ENCODE measurements around the gene ZNF710. TPM values are rescaled to one million over a fixed set of nuclear protein-coding genes. Genes with fewer than 3 reads are reported as not detected.
A peak's percentile ranks its signal among the peaks of the same experiment; 100 is the strongest.
"Not testable (repeated sequence)": the region's sequence is repeated elsewhere in the genome, so short reads cannot be mapped to it uniquely, and the experiment has no call there.

ZNF710 gene, protein sequence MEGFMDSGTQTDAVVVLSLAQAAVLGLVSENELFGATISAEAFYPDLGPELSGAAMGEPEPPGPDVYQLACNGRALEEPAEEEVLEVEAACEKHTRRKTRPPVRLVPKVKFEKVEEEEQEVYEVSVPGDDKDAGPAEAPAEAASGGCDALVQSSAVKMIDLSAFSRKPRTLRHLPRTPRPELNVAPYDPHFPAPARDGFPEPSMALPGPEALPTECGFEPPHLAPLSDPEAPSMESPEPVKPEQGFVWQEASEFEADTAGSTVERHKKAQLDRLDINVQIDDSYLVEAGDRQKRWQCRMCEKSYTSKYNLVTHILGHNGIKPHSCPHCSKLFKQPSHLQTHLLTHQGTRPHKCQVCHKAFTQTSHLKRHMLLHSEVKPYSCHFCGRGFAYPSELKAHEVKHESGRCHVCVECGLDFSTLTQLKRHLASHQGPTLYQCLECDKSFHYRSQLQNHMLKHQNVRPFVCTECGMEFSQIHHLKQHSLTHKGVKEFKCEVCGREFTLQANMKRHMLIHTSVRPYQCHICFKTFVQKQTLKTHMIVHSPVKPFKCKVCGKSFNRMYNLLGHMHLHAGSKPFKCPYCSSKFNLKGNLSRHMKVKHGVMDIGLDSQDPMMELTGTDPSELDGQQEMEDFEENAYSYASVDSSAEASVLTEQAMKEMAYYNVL
- 2.0 and 2.1 TPM in 2 replicates for polyA plus RNA-seq (2011; rRNA removed)
- 5.4 and 5.9 TPM in 2 replicates for polyA minus RNA-seq (2011; rRNA and poly(A)+ RNA removed)

DNA sequence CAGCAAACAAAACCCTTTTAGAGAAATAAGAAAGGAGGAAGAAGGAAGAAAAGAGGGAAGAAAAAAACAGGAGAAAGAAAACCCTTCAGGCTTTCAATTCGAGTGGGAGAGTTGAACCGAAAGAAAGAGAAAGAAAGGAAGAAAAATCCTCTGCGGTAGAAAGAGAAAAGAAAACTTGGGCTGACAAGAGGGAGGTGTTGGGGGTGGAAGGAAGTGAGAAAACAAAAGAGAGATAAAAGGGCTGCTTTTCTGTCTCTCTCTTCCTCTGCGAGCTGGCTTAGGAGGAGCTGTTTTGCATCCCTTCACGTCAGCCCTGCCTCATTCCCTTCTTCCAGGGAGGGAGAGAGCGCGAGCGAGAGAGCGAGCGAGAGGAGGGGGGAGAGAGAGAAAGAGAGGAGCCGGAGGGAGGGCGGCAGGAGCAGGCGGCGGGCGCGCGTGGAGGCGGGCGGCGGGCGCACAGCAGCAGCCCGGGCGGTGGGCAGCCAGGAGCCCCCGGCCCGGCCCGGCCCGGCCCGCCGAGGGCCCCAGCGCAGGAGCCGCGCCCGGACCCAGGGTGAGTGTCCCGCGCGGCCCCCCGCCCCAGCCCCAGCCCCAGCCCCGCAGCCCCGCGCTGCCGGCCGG is at the start of gene ZNF710:
ZNF710 (plus strand) TSS at position 263 of the 621 bp plus-strand sequence. CDS start 65,814 bp downstream, outside the sequence.
- ChIA-PET CTCF (interaction anchor here (1.5 kb wide), 1 partner anchor 13 kb away, joined by 4 read pairs; no protein-coding TSS in a partner anchor), POLR2A (interaction anchor here (0.6 kb wide), 1 partner anchor 232 kb away, joined by 3 read pairs; no protein-coding TSS in a partner anchor)
- Histone ChIP-seq H3K4me3 (ENCODE audit: low read depth, low read length) (peak within 1 kb of the TSS; percentile 64), H3K27me3 (ENCODE audit: control insufficient read depth, insufficient read depth, low read length) (no peaks in the 10 kb centered on the region), H3K36me3 (ENCODE audit: control insufficient read depth, insufficient read depth, low read length) (no peaks in the 10 kb centered on the region)
- no peak for TF ChIP-seq CTCF (IDR thresholded peaks at IDR 0.05; ENCODE audit: insufficient read depth, low read depth, low read length)
- DNase-seq (ENCODE audit: low read depth), result no peak

GRCh38 chr15:89954541-89954940 is 46.6 kb upstream of the ZNF710 start:
- H3K27me3 ChIP-seq (ENCODE audit: control insufficient read depth, insufficient read depth, low read length), result no peaks in the 10 kb centered on the region
- TF ChIP-seq CTCF (IDR thresholded peaks at IDR 0.05; ENCODE audit: insufficient read depth, low read depth, low read length), result no peak
- no peak overlapping the region for H3K4me3 ChIP-seq (ENCODE audit: low read depth, low read length)
- H3K36me3 ChIP-seq (ENCODE audit: control insufficient read depth, insufficient read depth, low read length), result no peaks in the 10 kb centered on the region
- DNase-seq (ENCODE audit: low read depth), result no peak
- CTCF ChIA-PET, result interaction anchor here (0.6 kb wide), 1 partner anchor 37 kb away, joined by 3 read pairs; no protein-coding TSS in a partner anchor
- POLR2A ChIA-PET, result no interaction called here

GRCh38 chr15:89955449-89955998 is 45.6 kb upstream of the ZNF710 start:
- DNase-seq (ENCODE audit: low read depth); POLR2A ChIA-PET; CTCF ChIA-PET: not testable (repeated sequence)

GRCh38 chr15:89958107-89958805 is 42.9 kb upstream of the ZNF710 start:
- no peak overlapping the region for H3K4me3 ChIP-seq (ENCODE audit: low read depth, low read length)
- POLR2A ChIA-PET, result no interaction called here
- CTCF ChIA-PET, result interaction anchor here (1.3 to 1.9 kb wide), 2 partner anchors 11 to 128 kb away, joined by 3 to 4 read pairs; no protein-coding TSS in a partner anchor

More at GRCh38 chr15:89955449-89955998, 45.6 kb upstream of the ZNF710 start:
- H3K36me3 ChIP-seq (ENCODE audit: control insufficient read depth, insufficient read depth, low read length); H3K27me3 ChIP-seq (ENCODE audit: control insufficient read depth, insufficient read depth, low read length); H3K4me3 ChIP-seq (ENCODE audit: low read depth, low read length): not testable (repeated sequence)

More at GRCh38 chr15:89958107-89958805, 42.9 kb upstream of the ZNF710 start:
- no peaks in the 10 kb centered on the region for H3K27me3 ChIP-seq (ENCODE audit: control insufficient read depth, insufficient read depth, low read length)
- no peak for TF ChIP-seq CTCF (IDR thresholded peaks at IDR 0.05; ENCODE audit: insufficient read depth, low read depth, low read length)
- no peaks in the 10 kb centered on the region for H3K36me3 ChIP-seq (ENCODE audit: control insufficient read depth, insufficient read depth, low read length)
- no peak for DNase-seq (ENCODE audit: low read depth)

Data from BJ (cell line).